Measurements from ENCODE around the gene TIGD1. TPM values are rescaled to one million over a fixed set of nuclear protein-coding genes. Genes with fewer than 3 reads are reported as not detected.

Gene TIGD1
- total RNA-seq, 4 donors from 2014 or later: 2.4 to 5.3 (median 4.2) TPM

- Histone ChIP-seq H3K27ac (no peak overlapping the region), H3K36me3 (no peaks in the 10 kb centered on the region), H3K27me3 (peaks cover 0 to 53% of the 10 kb centered on the region in 2 donors), H3K4me1 (peaks cover 0 to 17% (median 3%) of the 10 kb centered on the region in 4 donors), H3K9me3 (no peaks in the 10 kb centered on the region), H3K4me3 (no peak overlapping the region)
- no peak for TF ChIP-seq POLR2A (IDR thresholded peaks at IDR 0.05)
- no peak for TF ChIP-seq CTCF (IDR thresholded peaks at IDR 0.05)
- no peak for TF ChIP-seq EP300 (IDR thresholded peaks at IDR 0.05)
- no peak for DNase-seq (ENCODE audit: low spot score in 2 of 2)
- 51 to 60% methylated on average over 7 to 10 of the region's 10 CpGs for WGBS, 2 donors
Measured at GRCh38 chr2:232505856-232506255, 44.5 kb downstream of the TIGD1 start.

- no peak for TF ChIP-seq POLR2A (IDR thresholded peaks at IDR 0.05)
- TF ChIP-seq EP300 (IDR thresholded peaks at IDR 0.05): no peak
- no peak for TF ChIP-seq CTCF (IDR thresholded peaks at IDR 0.05)
- Histone ChIP-seq H3K27me3 (peaks cover 0 to 53% of the 10 kb centered on the region in 2 donors), H3K27ac (no peak overlapping the region), H3K36me3 (no peaks in the 10 kb centered on the region), H3K4me3 (no peak overlapping the region), H3K4me1 (peaks cover 0 to 17% (median 3%) of the 10 kb centered on the region in 4 donors), H3K9me3 (no peaks in the 10 kb centered on the region)
- WGBS, 2 donors: 72 to 94% methylated on average over 2 of the region's 2 CpGs
- DNase-seq (ENCODE audit: low spot score in 2 of 2): no peak
Measured at GRCh38 chr2:232504438-232504837, 45.9 kb downstream of the TIGD1 start.

GRCh38 chr2:232503809-232504323, 46.5 kb downstream of the TIGD1 start:
- peak overlapping the region in 1 of 4 donors; percentile 47 for H3K4me3 ChIP-seq

GRCh38 chr2:232502911-232503808, 47.2 kb downstream of the TIGD1 start:
- DNase-seq (ENCODE audit: low spot score in 2 of 2): no peak
- H3K4me1 ChIP-seq: peaks cover 0 to 17% (median 3%) of the 10 kb centered on the region in 4 donors
- H3K36me3 ChIP-seq: no peaks in the 10 kb centered on the region
- H3K4me3 ChIP-seq: peak overlapping the region; percentile 10 to 47 (median 26)
- no peak overlapping the region for H3K27ac ChIP-seq
- 0 to 1% methylated on average over 30 to 58 of the region's 75 CpGs for WGBS, 2 donors
- no peak for TF ChIP-seq EP300 (IDR thresholded peaks at IDR 0.05)
- no peak for TF ChIP-seq POLR2A (IDR thresholded peaks at IDR 0.05)
- no peak for TF ChIP-seq CTCF (IDR thresholded peaks at IDR 0.05)
- H3K27me3 ChIP-seq: peaks cover 0 to 53% of the 10 kb centered on the region in 2 donors
- H3K9me3 ChIP-seq: no peaks in the 10 kb centered on the region

More at GRCh38 chr2:232503809-232504323, 46.5 kb downstream of the TIGD1 start:
- H3K4me1 ChIP-seq: peaks cover 0 to 17% (median 3%) of the 10 kb centered on the region in 4 donors
- WGBS, 2 donors: 32 to 34% methylated on average over 16 of the region's 16 CpGs
- no peaks in the 10 kb centered on the region for H3K36me3 ChIP-seq
- H3K27ac ChIP-seq: no peak overlapping the region
- no peaks in the 10 kb centered on the region for H3K9me3 ChIP-seq
- TF ChIP-seq CTCF (IDR thresholded peaks at IDR 0.05): no peak
- TF ChIP-seq EP300 (IDR thresholded peaks at IDR 0.05): no peak
- TF ChIP-seq POLR2A (IDR thresholded peaks at IDR 0.05): no peak
- H3K27me3 ChIP-seq: peaks cover 0 to 53% of the 10 kb centered on the region in 2 donors
- DNase-seq (ENCODE audit: low spot score in 2 of 2): no peak

- Histone ChIP-seq H3K36me3 (no peaks in the 10 kb centered on the region), H3K9me3 (no peaks in the 10 kb centered on the region), H3K4me1 (peaks cover 0 to 17% (median 3%) of the 10 kb centered on the region in 4 donors), H3K27ac (no peak overlapping the region), H3K27me3 (peaks cover 0 to 53% of the 10 kb centered on the region in 2 donors), H3K4me3 (peak overlapping the region in 1 of 4 donors; percentile 47)
- no peak for DNase-seq (ENCODE audit: low spot score in 2 of 2)
- 7 to 22% methylated on average over 20 of the region's 21 CpGs for WGBS, 2 donors
- TF ChIP-seq EP300 (IDR thresholded peaks at IDR 0.05): no peak
- no peak for TF ChIP-seq POLR2A (IDR thresholded peaks at IDR 0.05)
- TF ChIP-seq CTCF (IDR thresholded peaks at IDR 0.05): no peak
Measured at GRCh38 chr2:232502511-232502910, 47.8 kb downstream of the TIGD1 start.
